Ectodermal cell (in vitro differentiated cells): Measurements from ENCODE around the gene PPP3CA.

ENCODE experiments used
- H3K27ac ChIP-seq: 2 replicates; pipeline ENCODE4 v1.7.0; 2013; ENCODE audit warnings: mild to moderate bottlenecking, low read depth, low read length; ENCODE audit not compliant: insufficient read depth, poor library complexity, severe bottlenecking
- H3K27me3 ChIP-seq: 2 replicates; pipeline ENCODE4 v1.7.0; 2013; ENCODE audit warnings: mild to moderate bottlenecking, low read length; ENCODE audit not compliant: insufficient read depth, control insufficient read depth, poor library complexity, severe bottlenecking
- H3K36me3 ChIP-seq: one replicate; pipeline ENCODE4 v1.7.0; 2013; ENCODE audit warnings: low read length; ENCODE audit not compliant: control insufficient read depth, insufficient read depth
- H3K4me1 ChIP-seq: one replicate; pipeline ENCODE4 v1.7.0; 2013; ENCODE audit warnings: low read length; ENCODE audit not compliant: control insufficient read depth, insufficient read depth
- H3K4me3 ChIP-seq: 2 replicates; pipeline ENCODE4 v1.7.0; 2013; ENCODE audit warnings: low read depth, low read length, control low read depth; ENCODE audit not compliant: insufficient read depth
- H3K9me3 ChIP-seq: 2 replicates; pipeline ENCODE4 v1.7.0; 2013; ENCODE audit warnings: mild to moderate bottlenecking, low read length, moderate library complexity; ENCODE audit not compliant: control insufficient read depth
- WGBS, 2 experiments: methylation state at CpG; one replicate each; pipeline ENCODE4 v1.1.7; 2013; ENCODE audit warnings: missing lambda C conversion rate in 2 of 2; 5-methylcytosine and 5-hydroxymethylcytosine counted together

PPP3CA gene

GRCh38 chr4:101122019-101122418 lies 225.3 kb downstream of the PPP3CA start:
- Histone ChIP-seq H3K9me3 (no peaks in the 10 kb centered on the region), H3K4me3 (no peak overlapping the region), H3K27me3 (no peaks in the 10 kb centered on the region), H3K36me3 (no peaks in the 10 kb centered on the region), H3K27ac (no peak overlapping the region), H3K4me1 (peaks cover 5% of the 10 kb centered on the region)

GRCh38 chr4:101119141-101119540 lies 228.2 kb downstream of the PPP3CA start:
- WGBS, 2 experiments, result 69 to 92% methylated on average over 2 of the region's 3 CpGs
- Histone ChIP-seq H3K9me3 (no peaks in the 10 kb centered on the region), H3K4me1 (peaks cover 9% of the 10 kb centered on the region), H3K27ac (no peak overlapping the region), H3K27me3 (no peaks in the 10 kb centered on the region), H3K4me3 (no peak overlapping the region), H3K36me3 (no peaks in the 10 kb centered on the region)

- H3K36me3 ChIP-seq, result no peaks in the 10 kb centered on the region
- peaks cover 9% of the 10 kb centered on the region for H3K4me1 ChIP-seq
- H3K4me3 ChIP-seq, result no peak overlapping the region
- H3K27me3 ChIP-seq, result no peaks in the 10 kb centered on the region
- WGBS, 2 experiments, result no CpG with 5 or more reads among the region's 1 CpG
- no peak overlapping the region for H3K27ac ChIP-seq
- no peaks in the 10 kb centered on the region for H3K9me3 ChIP-seq
Observed at GRCh38 chr4:101118617-101119016, 228.7 kb downstream of the PPP3CA start.

- 90 to 96% methylated on average over 3 of the region's 4 CpGs for WGBS, 2 experiments
- no peak overlapping the region for H3K27ac ChIP-seq
Observed at GRCh38 chr4:101115887-101116286, 231.4 kb downstream of the PPP3CA start.

GRCh38 chr4:101114936-101115372 lies 232.4 kb downstream of the PPP3CA start:
- H3K27ac ChIP-seq, result peak overlapping the region; percentile 17

More at GRCh38 chr4:101115887-101116286, 231.4 kb downstream of the PPP3CA start:
- H3K27me3 ChIP-seq, result no peaks in the 10 kb centered on the region
- peaks cover 9% of the 10 kb centered on the region for H3K4me1 ChIP-seq
- no peaks in the 10 kb centered on the region for H3K9me3 ChIP-seq
- H3K36me3 ChIP-seq, result no peaks in the 10 kb centered on the region
- no peak overlapping the region for H3K4me3 ChIP-seq

GRCh38 chr4:101104312-101105052 lies 242.8 kb downstream of the PPP3CA start:
- H3K27me3 ChIP-seq, result no peaks in the 10 kb centered on the region
- no peak overlapping the region for H3K4me3 ChIP-seq
- 87 to 89% methylated on average over 5 to 6 of the region's 6 CpGs for WGBS, 2 experiments
- no peaks in the 10 kb centered on the region for H3K4me1 ChIP-seq
- no peaks in the 10 kb centered on the region for H3K9me3 ChIP-seq
- no peaks in the 10 kb centered on the region for H3K36me3 ChIP-seq
- no peak overlapping the region for H3K27ac ChIP-seq

More at GRCh38 chr4:101114936-101115372, 232.4 kb downstream of the PPP3CA start:
- Histone ChIP-seq H3K4me1 (peaks cover 9% of the 10 kb centered on the region), H3K27me3 (no peaks in the 10 kb centered on the region), H3K36me3 (no peaks in the 10 kb centered on the region), H3K4me3 (no peak overlapping the region), H3K9me3 (no peaks in the 10 kb centered on the region)
- WGBS, 2 experiments, result 32 to 43% methylated on average over 1 of the region's 2 CpGs

- no peak overlapping the region for H3K27ac ChIP-seq
Observed at GRCh38 chr4:101103381-101104142, 243.8 kb downstream of the PPP3CA start.

GRCh38 chr4:101102114-101102742 lies 245.1 kb downstream of the PPP3CA start:
- 75 to 100% methylated on average over 1 of the region's 1 CpG for WGBS, 2 experiments
- H3K9me3 ChIP-seq, result no peaks in the 10 kb centered on the region

More at GRCh38 chr4:101103381-101104142, 243.8 kb downstream of the PPP3CA start:
- Histone ChIP-seq H3K9me3 (no peaks in the 10 kb centered on the region), H3K4me3 (no peak overlapping the region), H3K27me3 (no peaks in the 10 kb centered on the region), H3K4me1 (no peaks in the 10 kb centered on the region), H3K36me3 (no peaks in the 10 kb centered on the region)
- WGBS, 2 experiments, result 76 to 77% methylated on average over 3 of the region's 4 CpGs

GRCh38 chr4:101101072-101101471 lies 246.3 kb downstream of the PPP3CA start:
- Histone ChIP-seq H3K9me3 (no peaks in the 10 kb centered on the region), H3K4me3 (no peak overlapping the region), H3K36me3 (no peaks in the 10 kb centered on the region), H3K27ac (no peak overlapping the region), H3K4me1 (no peaks in the 10 kb centered on the region), H3K27me3 (no peaks in the 10 kb centered on the region)
- WGBS, 2 experiments, result 97 to 99% methylated on average over 4 of the region's 4 CpGs

More at GRCh38 chr4:101102114-101102742, 245.1 kb downstream of the PPP3CA start:
- no peak overlapping the region for H3K4me3 ChIP-seq
- H3K27ac ChIP-seq, result no peak overlapping the region
- H3K36me3 ChIP-seq, result no peaks in the 10 kb centered on the region
- H3K27me3 ChIP-seq, result no peaks in the 10 kb centered on the region
- no peaks in the 10 kb centered on the region for H3K4me1 ChIP-seq
